KOPT-K1 (cell line): ENCODE data around the gene KLC1.

Experiments
- H3K27ac ChIP-seq: fragments of 200-600 bp; sonication (generic); 2 replicates; pipeline ENCODE4 v1.5.1; 2016; ENCODE audit warnings: antibody characterized with exemption, mild to moderate bottlenecking, low read depth, low read length; ENCODE audit not compliant: poor library complexity, severe bottlenecking
- H3K36me3 ChIP-seq: fragments of 200-600 bp; sonication (generic); 2 replicates; pipeline ENCODE4 v1.5.1; 2017; ENCODE audit warnings: antibody characterized with exemption, mild to moderate bottlenecking, low read length, moderate library complexity; ENCODE audit not compliant: insufficient read depth
- H3K9me3 ChIP-seq: fragments of 200-600 bp; sonication (generic); 2 replicates; pipeline ENCODE4 v1.5.1; 2017; ENCODE audit warnings: antibody characterized with exemption, low read length, mild to moderate bottlenecking; ENCODE audit not compliant: insufficient read depth, poor library complexity, severe bottlenecking

KLC1 gene

DNA sequence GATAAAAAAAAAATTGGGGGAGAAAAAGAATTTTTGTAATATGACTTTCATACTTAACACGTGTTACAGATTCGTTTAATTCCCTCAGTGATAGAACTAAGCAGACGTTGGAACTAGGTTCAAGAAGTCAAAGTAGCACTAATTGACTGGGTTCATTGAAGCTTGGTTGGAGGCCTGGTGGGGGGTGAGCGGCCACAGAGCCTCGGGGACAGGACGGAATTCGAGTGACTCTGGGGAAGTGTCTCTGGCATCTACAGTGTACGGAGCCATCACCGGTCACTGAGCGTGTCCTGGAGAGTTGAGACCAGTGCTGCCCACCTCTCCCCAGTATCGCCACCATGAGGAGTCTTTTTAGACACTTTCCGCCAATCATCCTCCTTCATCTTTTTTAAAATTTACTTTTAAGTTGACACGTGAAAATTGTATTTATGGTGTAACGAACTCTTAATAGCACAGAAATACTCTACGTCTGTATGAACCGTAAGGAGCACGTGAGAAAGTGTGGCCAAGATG, 87.9 kb downstream of the KLC1 start:
- Histone ChIP-seq H3K9me3 (no peaks in the 10 kb centered on the region), H3K36me3 (peaks cover 26% of the 10 kb centered on the region), H3K27ac (peak overlapping the region; percentile 62)

DNA sequence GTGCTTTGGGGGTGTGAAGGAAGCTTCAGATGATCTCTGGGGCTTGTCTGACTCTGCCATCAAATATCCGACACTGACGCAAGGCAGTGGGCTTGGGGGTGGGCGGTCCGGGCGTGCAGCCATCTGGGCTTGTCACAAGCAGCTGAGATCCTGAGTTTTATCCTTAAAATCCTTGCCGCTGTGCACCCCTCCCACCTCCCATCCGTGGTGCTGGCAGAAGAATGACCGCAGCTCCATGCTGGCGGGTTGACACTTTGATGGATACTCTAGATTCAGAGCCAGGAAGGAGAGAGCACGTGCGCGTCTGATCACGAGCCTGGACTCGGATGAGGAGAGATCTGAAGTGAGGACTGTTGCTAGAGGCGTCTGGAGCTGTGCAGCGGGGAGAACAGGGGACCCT, 89.6 kb downstream of the KLC1 start:
- Histone ChIP-seq H3K27ac (peak overlapping the region; percentile 63), H3K36me3 (peaks cover 10% of the 10 kb centered on the region), H3K9me3 (no peaks in the 10 kb centered on the region)

DNA sequence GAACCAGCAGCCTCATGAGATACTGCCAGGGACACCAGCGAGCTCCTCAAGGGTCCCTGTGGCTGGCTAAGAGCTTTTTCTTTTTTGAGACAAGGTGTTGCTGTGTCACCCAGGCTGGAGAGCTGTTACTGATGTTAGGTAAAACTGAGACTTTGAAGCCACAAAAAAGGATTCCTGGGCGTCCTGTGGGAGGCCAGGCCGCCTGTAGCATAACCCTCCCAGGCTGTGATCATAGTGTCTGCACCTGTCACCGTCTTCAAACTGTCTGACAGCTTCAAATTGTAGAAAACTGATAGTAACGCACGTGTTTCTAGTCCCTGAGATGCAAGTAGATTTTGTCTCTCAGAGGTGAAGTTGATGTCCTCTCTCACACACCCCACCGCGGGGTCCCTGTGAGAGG, 90.7 kb downstream of the KLC1 start:
- H3K9me3 ChIP-seq, result no peaks in the 10 kb centered on the region
- H3K36me3 ChIP-seq, result peaks cover 9% of the 10 kb centered on the region; the same call in 1 of the 2 replicates
- H3K27ac ChIP-seq, result peak overlapping the region; percentile 63

DNA sequence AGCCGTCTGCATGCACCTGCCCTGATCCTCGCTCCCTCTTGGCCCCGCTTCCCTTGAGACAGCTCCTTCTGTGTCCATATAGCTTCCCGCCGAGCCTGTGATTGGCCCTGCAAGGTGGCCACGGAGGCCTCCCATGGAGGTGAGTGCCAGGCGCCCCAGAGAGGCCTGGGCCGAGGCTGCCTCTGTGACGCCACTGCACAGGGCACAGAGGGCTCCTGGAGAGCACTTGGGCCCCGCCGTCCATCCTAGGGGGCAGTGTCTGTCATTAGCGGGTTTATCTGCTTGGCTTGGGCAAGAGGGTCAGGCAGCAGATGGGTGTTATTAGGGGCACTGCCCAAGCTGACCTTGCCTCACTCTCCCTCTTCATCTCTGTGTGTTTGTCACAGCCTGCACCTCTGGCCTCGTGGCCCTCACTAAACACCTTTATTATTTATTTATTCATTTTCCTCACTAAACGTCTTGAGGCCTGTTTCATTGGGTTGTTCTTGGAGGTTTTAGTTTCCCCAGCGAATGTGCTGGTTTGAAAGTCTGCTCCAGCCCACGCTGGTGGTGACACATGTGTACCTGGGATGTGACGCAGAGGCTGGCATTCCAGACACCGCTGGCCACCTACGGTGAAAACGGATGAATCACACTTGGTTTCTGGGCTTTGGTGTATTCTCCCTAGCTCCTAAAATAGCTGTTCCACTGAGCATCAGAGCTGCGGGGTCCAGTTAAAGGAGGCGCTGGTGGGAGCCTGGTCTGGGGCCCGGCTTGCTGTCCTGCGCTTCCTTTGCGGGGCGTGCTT, 92.5 kb downstream of the KLC1 start:
- Histone ChIP-seq H3K9me3 (no peaks in the 10 kb centered on the region), H3K27ac (peak overlapping the region; percentile 63)

DNA sequence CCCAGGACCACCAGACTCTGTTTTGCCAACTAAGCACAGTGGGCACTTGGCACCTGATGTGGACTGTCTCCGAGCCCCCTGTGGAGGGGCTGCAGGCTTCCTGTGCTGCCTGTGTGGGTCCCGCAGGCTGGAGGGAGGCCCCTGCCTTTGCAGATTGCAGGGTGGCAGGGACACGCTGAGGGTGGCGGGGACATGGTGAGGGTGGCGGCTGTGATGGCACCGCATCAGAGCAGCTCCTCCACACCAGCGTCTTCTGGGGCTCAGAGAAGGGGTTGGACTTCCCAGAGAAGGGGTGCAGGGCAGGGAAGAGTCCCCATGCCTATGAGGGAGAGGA, 94.7 kb downstream of the KLC1 start:
- peaks cover 33% of the 10 kb centered on the region for H3K36me3 ChIP-seq
- no peaks in the 10 kb centered on the region for H3K9me3 ChIP-seq
- no peak overlapping the region for H3K27ac ChIP-seq

More for the DNA sequence above, 92.5 kb downstream of the KLC1 start:
- H3K36me3 ChIP-seq, result peaks cover 21% of the 10 kb centered on the region; the same call in 1 of the 2 replicates

DNA sequence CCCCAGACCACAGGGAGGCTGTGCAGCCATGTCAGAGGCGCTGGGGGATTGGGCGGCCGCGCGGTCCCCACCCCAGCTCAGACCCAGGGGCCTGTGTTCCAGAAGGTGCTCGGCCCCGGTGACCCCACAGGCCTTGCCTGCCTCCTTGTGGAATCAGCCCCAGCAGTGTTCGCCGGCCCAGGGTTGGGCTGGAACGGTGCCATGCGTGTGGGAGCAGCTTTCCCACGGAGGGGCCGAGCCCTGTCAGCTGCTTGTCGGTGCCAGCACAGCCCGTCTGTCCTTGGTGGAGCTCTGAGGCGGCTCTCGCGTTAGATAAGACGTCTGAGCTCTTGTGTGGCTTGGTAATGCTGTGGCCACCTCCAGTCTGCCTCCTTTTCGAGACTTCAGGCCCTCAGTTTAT, 95.1 kb downstream of the KLC1 start:
- Histone ChIP-seq H3K36me3 (peaks cover 37% of the 10 kb centered on the region), H3K9me3 (no peaks in the 10 kb centered on the region), H3K27ac (no peak overlapping the region)

DNA sequence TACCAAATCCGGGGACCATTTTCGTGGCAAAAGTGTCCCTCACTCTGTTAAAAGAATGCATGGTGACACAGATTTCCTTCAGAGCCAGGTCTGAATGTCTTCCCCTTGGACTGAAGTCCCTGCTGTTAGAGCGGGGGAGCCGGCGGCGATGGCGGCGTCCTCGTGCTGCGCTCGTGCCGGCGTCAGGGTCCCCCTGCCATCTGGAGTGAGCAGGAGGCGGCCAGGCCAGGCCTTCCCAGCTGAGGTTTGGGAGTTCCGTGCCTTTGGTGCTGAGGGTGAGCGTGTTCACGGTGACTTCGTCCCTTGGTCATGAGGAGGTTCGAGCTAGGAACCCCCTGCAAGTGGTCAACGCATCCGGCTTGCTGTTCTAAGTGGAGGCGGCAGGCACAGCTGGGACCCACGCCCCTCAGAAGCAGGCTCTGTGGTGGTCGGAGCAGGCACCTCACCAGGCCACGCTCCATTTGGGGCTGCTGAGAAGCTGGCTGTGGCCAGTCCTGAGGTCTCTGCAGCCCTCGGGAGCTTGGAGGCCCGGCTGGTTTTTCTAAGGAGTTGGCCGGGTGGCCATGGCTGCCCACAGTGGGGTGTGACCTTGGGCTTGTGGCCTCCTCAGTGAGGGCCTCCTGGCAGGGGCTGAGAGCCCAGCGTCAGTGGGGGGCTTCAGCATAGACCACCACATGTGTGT, 96.1 kb downstream of the KLC1 start:
- Histone ChIP-seq H3K36me3 (peaks cover 47% of the 10 kb centered on the region), H3K27ac (no peak overlapping the region), H3K9me3 (no peaks in the 10 kb centered on the region)

DNA sequence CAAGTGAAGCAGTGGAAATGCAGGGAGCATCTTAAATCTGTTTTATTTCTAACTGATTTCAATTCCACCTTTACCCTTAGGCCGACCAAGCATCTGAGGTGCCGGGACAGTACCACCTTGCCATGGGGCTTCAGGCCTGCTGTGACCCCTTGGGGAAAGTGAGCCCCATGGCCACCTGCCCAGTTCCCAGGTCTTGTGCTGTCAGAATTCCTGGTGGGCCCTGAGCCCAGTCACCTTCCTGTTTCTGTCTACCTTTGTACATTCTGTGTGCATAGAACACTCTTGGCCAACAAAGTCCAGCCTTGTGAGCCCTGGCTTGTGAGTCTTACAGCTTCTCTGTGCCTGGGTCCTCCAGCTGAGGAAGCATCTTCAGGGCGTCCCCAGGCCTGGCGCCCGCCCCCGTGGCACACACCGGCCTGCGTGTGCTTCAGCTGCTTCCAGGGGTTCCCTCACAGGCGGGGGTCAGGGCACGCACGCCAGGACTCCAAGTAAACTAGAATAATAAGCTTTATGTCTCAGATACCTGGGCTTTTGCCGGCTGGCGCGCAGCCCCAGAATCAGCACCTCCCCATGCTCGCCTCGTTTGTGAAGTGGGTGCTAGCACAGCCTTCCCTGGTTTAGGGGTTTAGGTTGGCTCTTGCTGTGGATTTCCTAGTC, 96.9 kb downstream of the KLC1 start:
- Histone ChIP-seq H3K36me3 (peaks cover 54% of the 10 kb centered on the region), H3K27ac (no peak overlapping the region)

DNA sequence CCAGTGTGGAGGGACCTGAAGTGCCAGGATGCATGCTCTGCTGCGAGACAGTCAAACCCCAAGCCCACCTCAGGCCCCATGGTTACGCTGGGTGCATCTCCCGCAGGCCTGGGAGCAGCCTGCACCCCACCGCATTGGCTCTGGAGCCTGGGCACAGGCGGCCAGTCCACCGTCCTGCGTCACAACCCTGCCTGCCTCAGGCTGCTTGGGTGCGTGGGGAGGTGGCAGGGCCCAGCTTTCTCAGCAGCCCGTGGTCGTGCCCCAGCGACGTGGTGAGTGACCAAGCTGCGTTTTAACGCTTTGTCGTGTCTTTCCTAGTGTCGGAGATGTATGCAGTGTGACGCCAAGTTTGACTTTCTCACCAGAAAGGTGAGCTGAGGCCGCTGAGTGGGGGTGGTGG, 97.5 kb downstream of the KLC1 start:
- Histone ChIP-seq H3K36me3 (peaks cover 58% of the 10 kb centered on the region), H3K9me3 (no peaks in the 10 kb centered on the region), H3K27ac (no peak overlapping the region)

More for the DNA sequence above, 96.9 kb downstream of the KLC1 start:
- H3K9me3 ChIP-seq, result no peaks in the 10 kb centered on the region

DNA sequence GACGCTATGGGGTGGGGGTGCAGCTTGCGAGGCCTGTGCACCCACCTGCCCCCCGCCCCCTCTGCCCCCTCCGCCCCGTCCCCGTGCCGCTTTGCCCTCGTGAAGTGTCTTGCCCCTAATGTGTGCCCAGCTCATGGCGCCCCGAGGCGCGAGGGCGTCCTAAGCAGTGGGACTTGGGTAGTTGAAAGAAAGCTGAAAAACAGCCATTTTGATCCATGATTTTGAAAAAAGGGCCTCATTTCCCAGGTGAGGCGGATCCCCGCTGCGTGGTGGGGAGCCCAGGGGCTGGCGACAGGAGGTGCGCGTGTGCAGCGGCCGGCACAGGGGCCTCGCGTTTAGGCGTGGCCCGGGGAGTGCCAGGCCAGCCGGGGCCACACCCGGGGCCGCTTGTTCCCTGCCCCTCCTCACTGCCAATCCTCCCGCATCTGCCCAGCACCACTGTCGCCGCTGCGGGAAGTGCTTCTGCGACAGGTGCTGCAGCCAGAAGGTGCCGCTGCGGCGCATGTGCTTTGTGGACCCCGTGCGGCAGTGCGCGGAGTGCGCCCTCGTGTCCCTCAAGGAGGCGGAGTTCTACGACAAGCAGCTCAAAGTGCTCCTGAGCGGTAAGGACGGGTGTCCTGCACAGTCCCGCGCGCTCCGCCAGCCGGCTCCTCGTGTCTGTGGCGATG, 98.4 kb downstream of the KLC1 start:
- H3K9me3 ChIP-seq, result no peaks in the 10 kb centered on the region
- H3K36me3 ChIP-seq, result peaks cover 68% of the 10 kb centered on the region
- no peak overlapping the region for H3K27ac ChIP-seq

DNA sequence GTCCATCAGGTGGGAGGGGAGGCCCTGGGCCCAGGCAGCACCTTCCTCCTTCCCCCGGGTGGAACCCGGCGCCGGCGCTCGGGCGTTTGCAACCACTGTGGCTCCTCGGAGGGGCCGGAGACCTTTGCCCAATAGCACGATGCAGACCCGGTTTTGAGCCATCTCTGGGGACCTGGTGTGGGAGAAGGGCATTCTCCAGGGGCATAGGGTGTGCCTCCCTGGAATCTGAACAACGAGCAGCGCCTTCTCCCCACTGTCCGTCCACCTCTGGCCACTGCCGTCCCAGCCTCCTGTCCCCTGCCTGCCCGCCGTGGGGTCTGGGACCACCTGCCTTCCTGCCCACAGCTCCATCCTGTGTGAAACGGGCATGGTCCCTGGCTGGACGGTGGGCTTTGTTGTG, 99.1 kb downstream of the KLC1 start:
- peaks cover 75% of the 10 kb centered on the region for H3K36me3 ChIP-seq
- H3K9me3 ChIP-seq, result no peaks in the 10 kb centered on the region
- no peak overlapping the region for H3K27ac ChIP-seq

DNA sequence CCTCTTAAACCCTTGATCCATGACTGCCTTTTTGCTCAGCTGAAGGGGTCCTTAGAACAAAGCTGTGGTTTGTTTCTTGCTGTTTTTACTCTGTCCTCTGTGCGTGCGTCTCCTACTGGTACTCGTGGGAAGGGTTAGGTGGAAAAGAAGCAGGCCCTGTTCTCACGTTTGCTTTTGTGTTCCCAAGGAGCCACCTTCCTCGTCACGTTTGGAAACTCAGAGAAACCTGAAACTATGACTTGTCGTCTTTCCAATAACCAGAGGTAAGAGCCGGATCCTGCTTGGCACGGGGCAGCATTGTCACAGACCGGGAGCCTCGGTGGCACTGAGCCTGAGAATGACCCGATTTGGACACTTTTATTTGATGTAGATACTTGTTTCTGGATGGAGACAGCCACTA, 99.7 kb downstream of the KLC1 start:
- H3K27ac ChIP-seq, result no peak overlapping the region
- no peaks in the 10 kb centered on the region for H3K9me3 ChIP-seq
- peaks cover 81% of the 10 kb centered on the region for H3K36me3 ChIP-seq

DNA sequence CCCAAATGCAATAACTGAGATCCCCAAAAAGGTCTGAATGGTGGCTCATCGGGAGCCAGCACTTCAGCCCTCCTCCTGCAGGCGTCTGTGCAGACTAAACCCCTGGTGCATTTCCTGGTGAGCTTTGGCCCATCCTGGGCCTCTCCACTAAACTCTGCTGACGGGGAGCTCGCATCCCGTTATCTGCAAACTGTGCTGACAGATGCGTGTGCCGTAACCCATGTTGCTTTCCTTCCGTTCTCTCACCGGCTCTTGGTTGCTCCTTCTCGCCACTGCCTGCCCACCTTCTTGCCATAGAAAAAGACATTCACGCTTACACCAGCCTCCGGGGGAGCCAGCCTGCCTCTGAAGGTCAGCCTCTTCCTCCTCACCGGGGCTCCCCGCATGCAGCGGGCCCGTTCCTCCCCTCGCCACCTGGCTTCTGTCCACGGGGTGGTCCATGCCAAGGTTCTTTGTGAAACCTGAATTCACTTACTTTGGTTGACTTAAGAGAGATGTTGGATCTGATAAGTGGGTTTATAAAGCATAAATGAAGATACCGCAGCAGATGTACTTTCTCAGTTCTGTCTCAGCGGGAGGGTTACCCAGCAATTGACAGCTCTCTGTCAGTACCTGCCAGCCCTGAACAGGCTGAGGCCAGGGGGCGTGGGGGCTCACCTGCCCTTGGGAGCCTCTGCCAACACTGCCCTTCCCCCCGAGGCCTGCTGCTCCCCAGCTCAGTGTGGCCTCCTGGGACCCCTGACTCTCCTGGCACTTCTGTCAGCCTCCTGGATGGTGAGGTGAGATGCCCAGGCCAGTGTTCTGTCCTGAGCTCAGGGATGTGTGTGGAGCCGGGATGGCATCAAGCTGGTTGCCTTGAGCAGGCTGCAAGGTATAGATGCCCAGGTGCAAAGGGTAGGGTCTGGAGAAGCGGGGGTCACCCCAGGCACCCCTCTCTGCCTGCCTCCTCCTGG, 100.8 kb downstream of the KLC1 start:
- H3K9me3 ChIP-seq, result no peaks in the 10 kb centered on the region
- H3K36me3 ChIP-seq, result peaks cover 88% of the 10 kb centered on the region
- H3K27ac ChIP-seq, result no peak overlapping the region

DNA sequence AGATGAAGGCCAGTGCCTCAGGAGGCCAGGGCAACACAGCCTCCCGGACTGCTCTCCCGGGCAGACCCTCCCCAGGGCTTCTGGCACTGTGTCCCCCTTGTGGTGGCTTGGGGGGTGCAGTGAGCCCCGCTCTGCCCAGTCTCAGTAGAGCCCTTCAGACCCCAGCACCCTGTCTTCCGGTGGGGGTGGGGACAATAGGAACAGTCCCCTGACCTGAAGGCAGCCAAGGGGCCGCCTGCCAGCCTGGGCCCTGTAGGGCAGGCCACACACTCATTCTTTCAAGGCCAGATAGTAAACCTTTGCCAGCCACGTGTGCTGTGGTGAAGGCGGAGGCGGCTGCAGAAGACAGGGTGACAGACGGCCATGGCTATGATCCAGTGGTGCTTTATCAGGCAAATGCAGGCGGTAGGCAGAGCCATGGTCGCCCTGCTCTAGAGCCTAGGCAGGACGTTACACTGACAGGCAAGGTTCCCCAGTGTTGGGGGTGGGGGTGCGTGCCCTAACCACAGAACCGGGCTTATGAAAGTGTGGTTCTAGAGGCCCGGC, 101.6 kb downstream of the KLC1 start:
- Histone ChIP-seq H3K36me3 (peaks cover 91% of the 10 kb centered on the region), H3K27ac (no peak overlapping the region), H3K9me3 (no peaks in the 10 kb centered on the region)
